ENCODE data around the gene PHLPP1.
"Not testable (repeated sequence)": the region's sequence is repeated elsewhere in the genome, so short reads cannot be mapped to it uniquely, and the experiment has no call there.

PHLPP1 gene

GRCh38 chr18:62717925-62718800, 2.8 kb downstream of the PHLPP1 start:
- DNase-seq = no peak

DNA sequence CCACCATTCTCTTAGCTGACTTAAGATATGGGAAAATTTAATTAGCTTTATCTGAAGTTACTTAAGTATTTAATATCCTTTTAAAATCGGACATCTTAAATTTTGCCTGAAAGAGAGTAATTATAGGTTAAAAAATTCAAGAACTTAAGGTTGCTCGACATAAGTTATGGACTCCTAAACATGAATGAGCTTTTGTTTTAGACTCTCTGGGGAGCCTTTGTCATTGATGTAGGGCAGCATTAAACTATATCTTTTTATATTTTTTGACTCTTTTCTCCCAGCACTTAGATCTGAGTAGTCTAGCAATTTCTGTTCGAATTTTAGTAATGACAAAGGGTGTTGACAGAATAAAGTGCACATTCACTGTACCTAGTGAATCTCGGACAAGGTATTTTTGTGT, 4.7 kb downstream of the PHLPP1 start:
- no peak for DNase-seq

GRCh38 chr18:62720766-62721613, 5.6 kb downstream of the PHLPP1 start:
- DNase-seq = no peak

- DNase-seq = no peak
Observed at GRCh38 chr18:62721839-62722795, 6.8 kb downstream of the PHLPP1 start.

GRCh38 chr18:62723666-62724281, 8.4 kb downstream of the PHLPP1 start:
- no peak for DNase-seq

- no peak for DNase-seq
Observed at GRCh38 chr18:62725896-62726295, 10.6 kb downstream of the PHLPP1 start.

- no peak for DNase-seq
Observed at GRCh38 chr18:62728254-62728653, 12.9 kb downstream of the PHLPP1 start.

DNA sequence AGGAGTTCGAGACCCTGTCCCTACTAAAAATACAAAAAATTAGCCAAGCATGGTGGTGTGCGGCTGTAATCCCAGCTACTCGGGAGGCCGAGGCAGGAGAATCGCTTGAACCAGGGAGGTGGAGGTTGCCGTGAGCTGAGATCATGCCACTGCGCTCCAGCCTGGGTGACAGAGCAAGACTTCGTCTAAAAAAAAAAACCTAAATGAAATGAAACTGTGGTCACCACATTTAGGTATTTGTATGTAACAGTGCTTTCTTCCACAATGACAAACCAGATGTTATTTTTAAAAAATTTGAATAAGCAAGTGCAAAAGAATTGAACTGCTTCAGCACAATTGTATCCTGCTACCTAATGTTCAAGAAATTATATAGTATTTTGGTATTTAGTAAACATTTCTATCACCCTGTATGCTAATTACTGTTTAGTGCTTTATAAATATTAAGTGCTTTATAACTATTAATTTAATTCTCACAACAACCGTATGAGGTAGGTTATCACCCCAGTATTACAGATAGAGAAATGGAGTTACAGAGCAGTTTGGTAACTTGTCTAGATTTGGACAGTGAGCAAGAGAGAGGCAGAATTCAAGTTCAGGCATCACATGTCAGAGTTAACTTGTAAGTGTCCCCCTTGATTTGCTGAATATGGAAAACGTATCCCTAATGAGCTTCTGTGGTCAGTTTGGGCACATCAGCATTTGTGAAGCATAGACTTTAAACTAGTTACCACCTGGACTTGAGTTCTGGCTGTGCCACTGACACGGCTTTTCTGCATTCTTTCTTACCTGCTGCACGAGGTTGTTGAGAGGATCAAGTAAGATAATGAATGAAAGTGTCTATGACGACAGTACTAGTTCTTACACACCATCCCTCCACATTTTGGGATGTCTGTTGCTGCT, 14.4 kb downstream of the PHLPP1 start:
- DNase-seq = no peak

- no peak for DNase-seq
Observed at GRCh38 chr18:62730941-62731340, 15.6 kb downstream of the PHLPP1 start.

DNA sequence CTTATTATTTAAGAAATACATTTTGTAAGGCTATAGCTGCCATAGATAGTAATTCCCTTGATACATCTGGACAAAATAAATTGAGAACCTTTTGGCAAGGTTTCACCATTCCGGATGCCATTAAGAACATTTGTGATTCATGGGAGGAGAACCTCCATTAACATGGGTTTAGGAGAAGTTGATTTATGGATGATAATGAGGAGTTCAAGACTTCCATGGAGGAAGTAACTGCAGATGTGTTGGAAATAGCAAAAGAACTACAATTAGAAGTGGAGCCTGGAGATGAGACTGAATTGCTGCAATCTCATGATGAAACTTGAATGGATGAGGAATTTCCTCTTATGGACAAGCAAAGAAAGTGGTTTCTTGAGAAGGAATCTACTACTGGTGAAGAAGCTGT, 17.3 kb downstream of the PHLPP1 start:
- no peak for DNase-seq

DNA sequence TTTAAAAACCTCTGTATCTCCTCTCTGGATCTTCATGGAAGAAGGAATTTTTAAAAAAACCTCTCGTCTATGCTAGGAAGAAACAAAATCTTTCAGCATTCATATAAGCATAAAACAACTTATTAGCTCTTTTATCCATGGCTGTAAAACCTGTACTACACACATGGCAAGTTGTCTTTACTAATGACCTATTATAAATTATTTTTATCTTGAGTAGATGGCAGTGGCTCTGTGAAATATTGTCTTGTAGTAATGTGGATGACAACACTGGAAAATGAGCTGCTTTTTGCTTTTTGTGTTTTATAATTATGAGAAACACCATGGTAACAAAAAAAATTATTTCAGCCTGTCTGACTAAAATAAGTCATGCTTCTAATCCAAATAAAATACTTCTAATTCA, 18.9 kb downstream of the PHLPP1 start:
- no peak for DNase-seq

GRCh38 chr18:62735387-62735786, 20.0 kb downstream of the PHLPP1 start:
- DNase-seq = no peak

- DNase-seq = no peak
Observed at GRCh38 chr18:62736077-62736855, 20.9 kb downstream of the PHLPP1 start.

DNA sequence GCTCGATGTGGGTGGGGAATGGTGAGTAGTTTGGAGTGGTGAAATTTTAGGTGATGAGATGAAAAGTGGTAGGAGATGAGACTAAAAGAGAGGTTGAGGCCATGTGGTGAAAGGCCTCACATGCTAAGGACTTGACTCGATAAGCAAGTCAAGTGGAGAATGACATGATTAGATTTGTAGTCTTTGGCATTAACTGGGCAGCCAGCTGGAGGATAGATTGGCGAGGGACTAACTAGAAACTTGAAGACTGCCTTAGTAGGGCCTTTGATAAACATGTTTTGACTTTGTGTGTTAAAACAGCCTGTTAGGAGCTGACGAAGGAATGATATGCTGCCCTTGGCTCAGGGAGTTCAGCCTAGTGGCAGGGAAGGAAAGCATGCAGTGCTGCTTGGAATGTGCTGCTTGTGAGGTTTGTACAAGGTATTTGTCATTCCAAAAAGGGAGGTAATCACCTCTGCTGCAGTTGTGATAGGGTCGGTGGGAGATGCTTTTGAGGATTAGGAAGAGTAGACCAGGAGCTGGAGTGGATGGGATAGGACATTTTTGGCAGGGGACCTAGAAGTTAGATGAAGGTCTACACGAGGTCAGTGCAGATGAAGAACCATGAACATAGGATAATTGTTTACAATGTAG, 22.0 kb downstream of the PHLPP1 start:
- no peak for DNase-seq

- DNase-seq = no peak
Observed at GRCh38 chr18:62738639-62739038, 23.3 kb downstream of the PHLPP1 start.

- no peak for DNase-seq
Observed at GRCh38 chr18:62739911-62740310, 24.6 kb downstream of the PHLPP1 start.

- DNase-seq = not testable (repeated sequence)
Observed at GRCh38 chr18:62740650-62741049, 25.3 kb downstream of the PHLPP1 start.

DNA sequence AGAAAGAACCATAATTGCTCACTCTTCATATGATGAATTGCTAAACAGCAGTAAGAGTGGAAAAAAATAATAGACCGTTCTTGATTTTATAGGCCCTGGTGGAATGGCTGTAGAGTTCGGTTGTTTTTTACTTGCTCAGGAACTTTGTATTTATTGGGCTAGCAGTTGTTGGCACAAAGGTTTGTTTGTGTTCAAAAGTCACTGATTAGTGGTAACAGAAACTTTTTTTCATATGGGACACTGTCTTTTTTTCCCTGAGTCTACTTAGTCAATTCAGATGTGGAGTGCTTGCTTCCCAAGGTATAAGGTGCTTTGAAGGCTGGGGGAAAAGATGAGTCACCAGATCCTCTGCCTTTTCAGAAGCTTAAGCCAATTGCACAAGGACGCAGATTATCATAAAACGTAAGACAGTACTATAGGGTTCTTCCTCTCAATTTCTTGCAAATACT, 25.8 kb downstream of the PHLPP1 start:
- DNase-seq = no peak

GRCh38 chr18:62741584-62741983, 26.2 kb downstream of the PHLPP1 start:
- DNase-seq = no peak
